Measurements from ENCODE around the gene SRXN1.

Gene SRXN1

GRCh38 chr20:676315-676937, 23.4 kb upstream of the SRXN1 start:
- no peak overlapping the region for H3K27ac ChIP-seq
- H3K4me3 ChIP-seq: no peak overlapping the region
- no peak for TF ChIP-seq CTCF (IDR thresholded peaks at IDR 0.05)
- DNase-seq (ENCODE audit: low spot score): no peak

DNA sequence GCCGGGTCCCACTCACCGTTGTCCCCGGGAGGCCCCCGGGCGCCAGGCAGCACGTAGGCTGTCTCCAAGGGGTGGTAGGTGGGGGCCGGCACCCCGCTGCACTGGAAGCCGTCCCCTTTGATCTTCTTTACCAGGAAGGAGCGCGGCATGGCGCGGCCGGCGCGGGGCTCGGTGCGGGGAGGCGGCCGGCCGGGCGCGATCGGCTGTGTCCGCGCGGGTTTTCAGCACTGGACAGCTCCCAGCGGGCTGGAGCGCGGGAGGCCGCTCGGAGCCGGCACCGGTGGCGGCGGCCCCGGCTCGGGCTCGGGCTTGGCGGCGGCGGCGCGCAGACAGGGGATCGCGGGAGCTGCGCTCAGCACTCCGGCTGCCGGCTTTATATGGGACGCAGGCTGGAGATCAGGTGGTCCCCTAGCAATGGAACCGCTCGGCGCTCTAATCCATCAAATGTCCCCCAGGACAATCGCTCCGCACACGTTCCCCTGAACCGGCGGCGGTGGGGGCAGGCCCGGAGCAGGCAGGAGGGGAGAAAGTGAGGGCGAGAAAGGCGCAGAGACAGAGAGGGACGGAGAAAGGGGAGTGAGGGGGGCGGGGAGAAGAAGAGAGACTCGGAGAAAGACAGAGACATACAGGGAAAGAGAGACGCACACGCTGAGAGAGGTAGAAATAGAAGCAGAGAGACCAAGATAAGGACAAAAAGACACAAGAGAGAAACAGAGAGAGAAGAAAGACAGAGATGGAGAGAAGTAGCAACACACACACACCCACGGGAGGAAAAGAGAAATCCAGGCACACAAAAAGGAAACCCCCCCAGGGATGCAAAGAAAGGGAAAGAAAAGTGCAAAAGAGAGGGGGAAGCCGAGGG, 22.7 kb upstream of the SRXN1 start, which contains the start of gene SCRT2:
TSS of gene SCRT2 (minus strand) at position 350 of the 862 bp plus-strand sequence. CDS start at position 149, 201 bp downstream.
- Histone ChIP-seq H3K4me3 (peak within 1 kb of the TSS; percentile 54), H3K27ac (no peak within 1 kb of the TSS)
- no peak for DNase-seq (ENCODE audit: low spot score)
- TF ChIP-seq CTCF (IDR thresholded peaks at IDR 0.05): no peak

DNA sequence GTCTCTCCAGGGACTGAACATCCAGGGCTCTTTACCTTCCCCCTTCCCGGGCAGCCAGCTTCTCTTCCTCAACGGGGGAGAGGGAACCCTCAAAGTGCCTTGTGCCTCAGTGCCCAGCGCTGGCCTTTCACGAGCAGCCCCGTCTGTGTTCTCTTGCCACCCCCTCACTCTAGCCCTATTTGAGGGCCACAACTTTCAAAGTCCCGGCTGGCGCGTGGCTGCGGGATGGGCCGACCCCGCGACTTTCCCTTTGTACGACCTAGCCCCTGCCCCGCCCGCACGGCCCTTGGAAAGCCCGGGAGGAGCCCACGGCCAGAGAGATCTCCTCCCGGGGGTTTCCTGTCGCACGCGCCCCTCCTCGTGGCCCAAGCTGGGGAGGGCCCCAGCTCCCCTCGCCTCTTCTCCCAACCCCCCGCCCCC, 22.0 kb upstream of the SRXN1 start:
- TF ChIP-seq CTCF (IDR thresholded peaks at IDR 0.05): no peak
- peak overlapping the region; percentile 54 for H3K4me3 ChIP-seq
- H3K27ac ChIP-seq: no peak overlapping the region
- DNase-seq (ENCODE audit: low spot score): no peak

DNA sequence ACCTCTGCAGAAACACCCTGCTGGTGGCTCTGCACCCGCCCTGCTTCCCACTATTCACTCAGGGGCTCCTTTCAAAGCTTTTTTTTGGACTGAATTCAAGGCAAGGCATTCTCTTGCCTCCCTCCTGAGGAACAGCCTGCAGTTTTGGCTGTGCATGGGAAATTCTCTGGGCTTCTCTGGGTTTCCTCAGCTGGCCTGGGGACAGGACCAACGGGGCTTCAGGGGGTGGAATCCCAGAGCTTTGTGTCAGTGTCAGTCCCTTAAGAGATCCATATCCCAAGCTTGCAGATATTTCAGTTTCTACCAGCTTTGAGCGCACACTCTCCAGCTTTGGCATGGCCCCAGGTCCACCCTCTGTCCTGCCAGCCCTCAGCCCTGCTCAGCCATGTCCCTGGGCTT, 20.6 kb upstream of the SRXN1 start:
- TF ChIP-seq CTCF (IDR thresholded peaks at IDR 0.05): no peak
- Histone ChIP-seq H3K4me3 (no peak overlapping the region), H3K27ac (no peak overlapping the region)
- DNase-seq (ENCODE audit: low spot score): no peak

GRCh38 chr20:672963-673602, 20.1 kb upstream of the SRXN1 start:
- Histone ChIP-seq H3K4me3 (no peak overlapping the region), H3K27ac (no peak overlapping the region)
- TF ChIP-seq CTCF (IDR thresholded peaks at IDR 0.05): no peak
- DNase-seq (ENCODE audit: low spot score): no peak

DNA sequence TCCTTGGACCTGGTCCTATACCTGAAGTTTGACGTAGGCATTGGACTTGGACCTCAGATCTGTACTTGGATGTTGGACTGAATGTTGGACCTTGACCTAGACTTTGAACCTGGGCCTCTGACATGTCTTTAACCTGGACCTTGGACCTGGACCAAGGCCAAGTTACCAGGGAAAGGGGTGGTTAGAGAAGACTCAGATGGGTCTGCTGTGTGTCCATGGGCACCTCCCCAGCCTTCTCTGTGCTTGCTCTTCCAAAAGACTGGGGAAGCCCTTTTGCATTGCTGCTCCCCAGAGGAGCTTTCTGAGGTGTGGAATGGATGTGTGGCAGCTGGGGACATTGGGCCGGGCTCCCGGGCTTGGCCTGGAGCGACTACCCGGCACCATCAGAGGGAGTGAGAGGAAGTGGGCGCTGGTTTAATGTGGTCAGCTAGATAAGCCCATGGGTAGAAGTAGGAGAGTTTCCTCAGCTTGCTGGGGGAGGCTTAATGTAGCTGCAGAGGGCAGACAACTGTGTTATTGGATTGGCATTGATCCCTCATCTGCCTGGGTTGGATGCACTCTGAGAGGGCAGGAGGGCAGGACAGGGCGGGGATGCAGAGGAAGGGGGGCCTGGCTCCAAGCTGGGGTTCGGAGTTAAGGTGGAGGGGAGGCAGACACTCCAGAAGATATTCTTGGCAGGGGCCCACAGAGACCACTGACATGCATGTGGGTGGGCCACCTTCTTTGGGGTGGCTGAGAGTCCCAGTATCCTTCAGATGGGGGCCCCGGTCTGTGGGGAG, 18.4 kb upstream of the SRXN1 start:
- no peak overlapping the region for H3K27ac ChIP-seq

More for the DNA sequence above, 18.4 kb upstream of the SRXN1 start:
- H3K4me3 ChIP-seq: no peak overlapping the region
- no peak for TF ChIP-seq CTCF (IDR thresholded peaks at IDR 0.05)
- no peak for DNase-seq (ENCODE audit: low spot score)
